Head of caudate nucleus (tissue), 42 donors: ENCODE results near the gene NOVA1.

Source experiments
- DNase-seq, 42 donors: peaks; one replicate each; pipeline versions ENCODE4 v3.0.0 to v3.0.0-alpha.2; 2020 to 2021; ENCODE audit warnings: mixed read lengths in 7 of 42
- intact Hi-C: fragments of 100-400 bp; cut with DNase I; formaldehyde crosslinking; loops from one replicate; pipeline ENCODE4 v1.15.0; 2022

Gene NOVA1

GRCh38 chr14:26400373-26400772 lies 197.5 kb downstream of the NOVA1 start:
- intact Hi-C loops: no loop called here
- DNase-seq: no peak

- intact Hi-C loops: loop anchor here (10.0 kb wide), 2 partner anchors 336 to 586 kb away; no protein-coding TSS in a partner anchor
- DNase-seq: peak in 1 of 42 donors; percentile 14
These were observed 199.2 kb downstream of the NOVA1 start for GRCh38 chr14:26398616-26399015.
